Mucosa of gallbladder (tissue), 1 donor: ENCODE data around the gene ZFYVE16. TPM values are rescaled to one million over a fixed set of nuclear protein-coding genes. Genes with fewer than 3 reads are reported as not detected.
"Not testable (repeated sequence)": the region's sequence is repeated elsewhere in the genome, so short reads cannot be mapped to it uniquely, and the experiment has no call there.

Experiments used
- DNase-seq: peaks from one replicate; pipeline ENCODE4 v3.0.0-alpha.2; 2020; ENCODE audit warnings: low spot score
- total RNA-seq: library from RNA; stranded (reverse); gene quantifications from one replicate; pipeline ENCODE4 v1.2.1, GENCODE V29; 2021
- donor health status: DM: no; HTN: no; CAD: no.

ZFYVE16 gene
- total RNA-seq = 39.9 TPM

DNA sequence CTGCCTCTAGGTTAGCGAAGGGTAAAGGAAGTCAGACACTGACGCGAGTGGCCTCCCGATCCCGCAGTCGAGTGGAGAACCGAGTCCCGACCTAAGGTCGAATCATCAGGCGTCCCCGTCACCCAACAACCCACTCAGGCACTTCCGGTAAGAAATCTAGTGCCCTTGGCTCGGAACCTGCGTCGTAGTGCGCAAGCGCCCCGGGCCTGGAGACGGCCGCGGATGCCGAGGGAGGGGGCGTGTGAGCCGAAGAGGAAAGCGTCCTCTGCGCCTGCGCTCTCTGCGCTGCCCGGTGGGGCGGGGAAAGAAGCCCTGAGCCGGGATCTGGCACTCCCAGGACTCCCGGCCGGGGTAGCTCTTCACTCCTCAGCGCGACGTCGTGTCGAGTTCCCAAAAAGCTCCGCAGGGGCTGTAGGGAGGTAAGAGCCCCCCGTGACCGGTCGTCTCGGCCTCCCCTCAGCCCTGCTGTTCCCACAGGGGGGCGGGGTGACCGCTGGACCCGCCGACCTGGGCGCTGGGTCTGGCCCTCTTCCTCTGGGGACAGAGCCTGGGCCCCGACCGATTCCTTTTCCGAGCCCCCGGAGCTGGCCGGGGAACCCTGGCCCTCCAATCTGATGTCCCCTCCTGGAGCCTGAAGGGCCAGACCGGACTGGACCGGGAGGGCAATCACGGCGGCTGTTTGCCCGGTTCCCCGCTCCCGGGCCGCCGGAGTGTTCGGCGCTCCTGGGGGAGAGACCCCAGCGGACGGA lies at the start of gene ZFYVE16:
TSS of gene ZFYVE16 (plus strand) at position 330 of the 749 bp plus-strand sequence. CDS start 26,084 bp downstream, outside the sequence.
- DNase-seq = peak; percentile 98

DNA sequence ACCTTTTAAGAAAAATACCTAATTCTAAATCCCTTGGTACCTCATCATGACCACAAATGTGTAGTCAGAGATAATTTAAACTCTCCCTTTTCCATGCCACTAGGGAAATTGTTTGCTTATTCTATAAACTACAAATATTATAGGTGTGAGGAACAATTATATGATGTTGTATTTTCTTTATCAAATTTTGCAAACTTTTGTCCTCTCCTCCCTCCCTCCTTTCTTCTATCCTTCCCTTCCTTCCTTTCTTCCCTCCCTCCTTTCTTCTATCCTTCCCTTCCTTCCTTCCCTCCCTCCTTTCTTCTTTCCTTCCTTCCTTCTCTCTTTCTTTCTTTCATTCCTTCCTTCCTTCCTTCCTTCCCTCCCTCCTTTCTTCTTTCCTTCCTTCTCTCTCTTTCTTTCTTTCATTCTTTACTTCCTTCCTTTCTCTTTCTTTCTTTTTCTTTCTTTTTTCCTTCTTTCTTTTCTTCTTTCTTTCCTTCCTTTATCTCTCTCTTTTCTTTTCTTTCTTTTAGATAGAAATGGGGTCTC lies 46.9 kb upstream of the ZFYVE16 start:
- DNase-seq = no peak

DNA sequence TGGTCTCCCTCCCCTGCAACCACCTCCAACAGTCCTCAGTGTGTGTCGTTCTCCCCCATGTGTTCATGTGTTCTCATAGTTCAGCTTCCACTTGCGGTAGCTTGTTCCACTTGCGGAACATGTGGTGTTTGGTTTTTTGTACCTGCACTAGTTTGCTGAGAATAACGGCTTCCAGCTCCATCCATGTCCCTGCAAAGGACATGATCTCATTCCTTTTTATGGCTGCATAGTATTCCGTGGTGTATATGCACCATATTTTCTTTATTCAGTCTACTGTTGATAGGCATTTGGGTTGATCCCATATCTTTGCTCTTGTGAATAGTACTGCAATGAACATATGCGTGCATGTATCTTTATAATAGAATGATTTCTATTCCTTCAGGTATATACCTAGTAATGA lies 43.0 kb upstream of the ZFYVE16 start:
- DNase-seq = no peak

DNA sequence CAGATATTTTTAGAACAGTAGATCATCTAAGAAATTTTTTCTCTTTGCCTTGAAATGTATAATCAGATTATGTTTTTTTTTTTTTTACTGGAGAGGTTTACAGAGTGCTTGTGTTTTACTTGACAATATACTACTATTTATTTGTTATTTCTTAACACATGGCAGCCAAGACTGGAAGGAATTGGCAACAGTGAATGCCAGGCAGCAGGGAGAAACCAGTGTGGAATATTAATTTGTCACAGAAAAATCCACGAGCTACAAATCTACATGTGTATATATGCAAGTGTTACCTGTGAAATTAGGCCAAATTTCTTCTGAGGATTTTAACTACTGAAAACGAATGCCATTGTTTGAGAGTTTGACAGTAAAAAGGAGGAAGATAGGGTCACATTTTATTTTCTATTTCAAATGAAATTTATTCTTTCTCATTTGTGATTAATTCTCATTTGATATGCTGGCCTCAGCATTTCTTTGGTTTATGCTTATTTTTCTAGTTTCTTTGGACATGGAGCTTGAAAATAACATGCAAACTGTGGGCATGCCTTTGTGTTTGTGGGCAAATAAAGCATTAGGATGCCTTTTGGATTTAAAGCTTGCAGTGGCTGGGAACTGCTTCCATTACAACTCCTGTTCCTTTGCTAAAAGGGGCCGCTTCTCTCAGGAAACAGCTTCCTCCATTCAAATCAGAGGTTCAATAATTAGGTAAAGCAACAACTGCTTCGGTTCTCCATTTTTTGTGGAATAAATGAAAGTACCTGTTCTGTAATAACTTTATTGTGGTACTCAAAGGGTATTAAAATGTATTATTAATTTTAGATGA lies 39.0 kb upstream of the ZFYVE16 start:
- no peak for DNase-seq

DNA sequence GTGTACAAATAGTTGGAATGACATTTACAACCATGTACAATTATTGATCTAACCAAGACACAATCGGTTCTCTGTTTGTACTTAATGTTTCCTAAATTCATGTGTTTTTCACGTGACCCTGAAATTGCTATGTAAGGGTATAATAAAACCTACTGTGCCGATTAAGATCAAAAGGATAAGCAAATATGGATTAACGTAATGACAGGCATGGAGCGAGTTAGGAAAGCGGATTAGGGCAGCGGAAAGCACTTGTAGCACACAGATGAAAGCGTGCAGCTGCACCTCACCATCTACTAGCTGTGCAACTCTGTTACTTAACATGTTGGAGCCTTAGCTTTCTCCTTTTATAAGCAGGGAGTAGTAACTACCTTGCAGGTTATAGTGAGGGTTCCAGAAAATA lies 38.3 kb upstream of the ZFYVE16 start:
- no peak for DNase-seq

DNA sequence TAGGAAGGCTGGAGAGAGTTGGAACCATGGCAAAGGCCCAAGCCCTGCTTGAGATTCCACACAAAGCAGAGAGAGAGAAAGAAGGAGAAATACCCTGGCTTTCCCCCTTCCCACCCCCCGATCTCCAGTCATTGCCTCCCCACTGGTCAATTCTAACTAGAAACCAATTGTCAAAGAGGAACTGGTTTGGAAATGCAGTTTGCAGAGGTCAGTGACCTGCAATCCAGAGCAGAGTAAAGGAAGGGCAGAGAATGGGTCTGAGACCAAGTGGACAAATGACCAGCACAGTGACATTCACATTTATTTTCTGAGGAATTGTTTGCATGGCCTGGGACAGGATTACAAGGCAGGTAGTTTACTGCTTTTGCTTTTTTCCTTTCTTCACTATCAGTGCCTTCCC lies 37.5 kb upstream of the ZFYVE16 start:
- no peak for DNase-seq

DNA sequence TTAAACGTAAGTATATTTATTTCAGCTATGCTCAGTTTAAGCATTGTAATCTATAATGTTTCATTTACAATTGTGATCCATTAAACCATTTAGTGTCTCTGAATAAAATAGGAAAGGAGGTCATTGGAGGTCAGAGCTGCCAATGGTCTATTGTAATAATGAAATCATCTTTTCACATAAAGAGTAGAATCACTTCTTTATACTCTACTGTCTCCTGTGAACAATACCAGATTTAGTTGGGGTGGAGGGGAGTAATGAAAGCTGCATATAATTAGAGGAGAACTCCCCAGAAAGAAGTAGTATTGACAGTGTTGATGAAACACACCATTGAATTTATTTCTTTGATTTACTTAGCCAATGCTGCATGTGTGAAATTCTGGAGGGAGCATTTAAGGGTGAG lies 35.1 kb upstream of the ZFYVE16 start:
- DNase-seq = no peak

DNA sequence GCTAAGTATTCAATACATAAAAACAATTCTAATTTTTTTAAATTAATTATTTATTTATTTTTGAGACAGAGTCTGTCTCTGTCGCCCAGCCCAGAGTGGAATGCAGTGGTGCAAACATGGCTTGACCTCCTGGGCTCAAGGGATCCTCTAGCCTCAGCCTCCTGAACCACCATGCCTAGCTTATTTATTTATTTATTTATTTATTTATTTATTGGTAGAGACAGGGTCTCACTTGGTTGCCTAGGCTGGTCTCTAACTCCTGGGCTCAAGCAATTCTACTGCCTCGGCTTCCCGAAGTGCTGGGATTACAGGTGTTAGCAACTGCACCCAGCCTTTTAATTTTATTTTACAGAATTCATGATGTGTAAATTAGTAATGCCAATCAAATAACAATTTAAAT lies 33.7 kb upstream of the ZFYVE16 start:
- no peak for DNase-seq

DNA sequence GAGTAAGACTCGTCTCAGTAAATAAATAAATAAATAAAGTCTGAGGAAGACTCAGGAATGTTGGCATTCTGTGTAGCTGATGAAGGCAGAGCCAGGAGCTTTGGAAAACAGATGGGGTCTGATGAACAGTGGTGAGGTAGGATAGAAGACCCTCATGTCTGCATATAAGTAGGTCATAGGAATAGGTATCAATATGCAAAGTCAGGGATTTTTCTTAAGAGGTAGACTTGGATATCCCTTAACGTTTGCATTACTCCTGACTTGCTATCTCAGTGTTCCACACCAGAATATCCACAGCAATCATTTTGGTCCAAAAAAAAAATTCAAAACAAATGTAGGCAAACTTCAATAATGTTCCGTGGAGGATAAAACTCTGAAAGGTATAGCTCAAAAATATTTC lies 31.3 kb upstream of the ZFYVE16 start:
- no peak for DNase-seq

DNA sequence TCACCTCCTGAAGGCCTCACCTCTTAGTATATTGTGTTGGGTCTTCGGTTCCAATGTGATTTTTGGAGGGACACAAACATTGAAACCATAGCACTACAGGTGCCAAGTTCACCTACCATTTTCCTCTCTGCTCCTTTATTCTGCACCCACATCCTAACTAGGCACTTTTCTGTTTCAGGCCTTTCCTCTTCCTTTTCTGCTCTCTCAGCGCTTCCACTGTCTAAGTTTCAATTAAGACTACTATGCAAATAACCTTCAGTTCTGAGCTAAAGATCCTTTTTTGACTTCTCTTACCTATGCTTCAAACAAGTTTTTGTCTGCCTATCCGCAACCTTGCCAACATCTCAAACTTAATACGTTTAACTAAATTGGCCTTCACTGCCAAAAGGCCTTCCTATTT lies 25.4 kb upstream of the ZFYVE16 start:
- no peak for DNase-seq

DNA sequence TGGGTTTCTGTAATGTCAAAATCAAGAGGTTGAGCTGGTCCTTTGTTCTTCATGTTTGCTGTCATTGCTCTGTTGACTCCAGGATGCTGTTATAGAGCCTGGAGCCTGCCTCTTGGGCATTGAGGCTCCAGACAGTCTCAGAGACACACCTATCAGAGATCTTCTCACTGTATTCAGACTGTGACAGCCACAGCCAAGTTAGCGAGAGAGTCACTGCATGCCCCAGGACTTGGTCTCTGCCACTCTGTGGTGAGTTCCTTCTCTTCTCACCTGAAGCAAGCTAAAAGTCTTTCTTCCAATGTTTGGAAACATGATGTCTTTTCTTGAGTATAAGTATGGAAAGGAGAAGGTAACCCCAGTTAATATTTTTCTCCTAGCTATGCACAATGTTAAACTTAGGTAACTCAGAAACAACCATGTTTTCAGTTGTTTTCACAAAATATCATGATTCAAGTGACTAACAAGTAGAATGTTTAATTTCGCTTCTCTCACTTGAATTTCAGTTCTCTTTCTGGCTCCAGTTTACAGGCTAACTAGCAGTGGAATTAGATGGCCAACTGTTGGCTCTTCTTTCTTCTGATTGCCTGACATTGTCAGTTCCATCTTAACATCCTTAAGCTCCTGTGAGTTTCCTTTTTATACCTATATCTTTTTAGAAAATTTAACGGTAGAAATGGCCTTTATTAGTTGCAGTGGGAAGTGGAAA lies 20.6 kb upstream of the ZFYVE16 start:
- DNase-seq = no peak

DNA sequence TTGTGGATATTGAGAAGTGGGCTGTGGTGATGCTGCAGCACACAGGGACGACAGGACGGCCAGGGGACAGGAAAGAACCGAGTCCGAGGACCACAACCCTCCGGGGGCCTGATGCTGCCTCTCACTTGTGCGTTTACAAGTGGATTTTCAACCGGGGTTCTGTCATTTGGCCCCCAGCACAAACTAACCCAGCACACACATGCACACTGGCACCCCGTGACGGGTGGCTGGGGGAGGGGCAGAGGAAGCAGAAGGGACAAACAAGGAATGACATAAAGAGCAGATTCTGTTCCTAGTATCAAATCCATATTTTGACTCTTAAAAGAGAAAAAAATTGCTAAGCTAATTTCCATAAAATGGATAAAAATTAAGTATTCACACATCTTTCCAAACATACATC lies 18.3 kb upstream of the ZFYVE16 start:
- DNase-seq = peak; percentile 10

DNA sequence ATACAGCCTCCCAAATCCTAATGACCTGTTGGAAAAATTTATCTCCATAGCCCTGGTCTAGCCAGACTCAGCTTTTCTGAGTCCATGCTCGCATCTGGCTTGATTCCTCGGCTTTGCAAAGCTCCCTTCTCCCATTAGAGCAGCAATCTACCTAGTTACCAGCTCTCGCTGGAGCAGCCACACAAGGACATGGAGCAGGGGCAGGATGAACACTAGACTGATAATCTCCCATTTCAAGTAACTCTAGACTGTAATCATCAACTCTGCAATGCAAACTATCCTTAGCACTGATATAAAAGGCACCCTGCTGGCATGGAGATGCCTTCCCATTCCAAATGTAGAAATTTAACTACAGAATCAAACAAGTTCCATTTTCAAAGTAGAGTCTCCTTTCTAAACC lies 17.5 kb upstream of the ZFYVE16 start:
- DNase-seq = not testable (repeated sequence)

DNA sequence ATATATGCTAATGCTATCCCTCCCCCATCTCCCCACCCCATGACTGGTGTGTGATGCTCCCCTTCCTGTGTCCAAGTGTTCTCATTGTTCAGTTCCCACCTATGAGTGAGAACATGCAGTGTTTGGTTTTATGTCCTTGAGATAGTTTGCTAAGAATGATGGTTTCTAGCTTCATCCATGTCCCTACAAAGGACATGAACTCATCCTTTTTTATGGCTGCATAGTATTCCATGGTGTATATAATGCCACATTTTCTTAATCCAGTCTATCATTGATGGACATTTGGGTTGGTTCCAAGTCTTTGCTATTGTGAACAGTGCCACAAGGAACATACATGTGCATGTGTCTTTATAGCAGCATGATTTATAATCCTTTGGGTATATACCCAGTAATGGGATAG lies 16.6 kb upstream of the ZFYVE16 start:
- not testable (repeated sequence) for DNase-seq

DNA sequence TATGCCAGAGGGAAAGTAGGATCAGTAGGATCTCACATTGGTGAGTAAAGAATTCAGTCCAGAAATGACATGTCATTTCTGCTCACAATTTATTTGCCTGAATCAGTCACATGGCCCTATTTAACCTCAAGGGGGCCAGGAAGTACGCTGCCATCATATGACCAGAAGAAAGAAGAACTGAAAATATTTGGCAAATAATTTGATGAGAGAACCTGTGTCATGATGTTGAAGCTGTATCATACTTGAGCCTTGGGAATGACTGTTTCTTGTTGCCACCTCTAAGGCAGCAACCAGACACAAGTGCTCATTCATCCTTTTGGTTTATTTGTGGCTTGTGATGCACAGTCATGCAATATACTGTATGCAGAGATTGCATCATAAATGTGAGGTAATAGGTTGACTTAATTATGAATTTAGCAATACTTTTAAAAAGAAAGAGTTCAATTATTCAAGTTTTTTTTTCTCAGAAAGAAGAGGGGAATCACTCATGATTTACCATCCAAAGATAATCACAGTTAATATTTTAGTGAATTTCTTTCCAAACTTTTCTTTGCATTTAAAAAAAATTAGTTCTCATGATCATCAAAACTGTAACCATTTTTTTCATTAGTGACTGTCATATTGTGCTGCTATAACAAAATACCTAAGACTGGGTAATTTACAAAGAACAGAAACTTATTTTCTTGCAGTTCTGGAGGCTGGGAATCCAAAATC lies 8.2 kb upstream of the ZFYVE16 start:
- no peak for DNase-seq

DNA sequence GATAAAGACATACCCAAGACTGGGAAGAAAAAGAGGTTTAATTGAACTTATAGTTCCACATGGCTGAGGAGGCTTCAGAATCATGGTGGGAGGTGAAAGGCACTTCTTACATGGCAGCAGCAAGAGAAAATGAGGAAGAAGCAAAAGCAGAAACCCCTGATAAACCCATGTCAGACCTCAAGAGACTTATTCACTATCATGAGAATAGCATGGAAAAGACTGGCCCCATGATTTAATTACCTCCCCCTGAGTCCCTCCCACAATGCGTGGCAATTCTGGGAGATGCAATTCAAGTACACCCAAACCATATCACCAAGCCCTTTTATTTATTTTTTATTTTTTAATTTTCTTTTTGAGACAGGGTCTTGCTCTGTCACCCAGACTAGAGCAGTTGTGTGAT lies 7.5 kb upstream of the ZFYVE16 start:
- DNase-seq = not testable (repeated sequence)

DNA sequence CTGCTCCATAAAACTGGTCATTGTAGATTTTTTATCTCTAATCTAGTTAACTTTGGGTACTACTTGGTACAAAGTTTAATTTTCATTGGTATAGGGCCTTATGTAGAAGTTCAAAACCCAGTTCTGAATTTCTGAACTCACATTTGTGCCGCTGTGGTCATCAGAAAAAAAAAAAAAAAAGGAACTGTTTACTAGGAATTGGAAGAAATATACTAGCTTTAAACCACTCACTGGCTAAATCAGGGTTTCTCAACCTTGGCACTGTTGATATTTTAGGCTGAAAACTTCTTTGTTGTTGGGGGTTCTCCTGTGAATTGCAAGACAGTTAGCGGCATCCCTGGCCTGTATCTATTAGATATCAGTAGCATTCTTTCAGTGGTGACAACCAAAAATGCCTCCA lies 4.1 kb upstream of the ZFYVE16 start:
- DNase-seq = no peak

DNA sequence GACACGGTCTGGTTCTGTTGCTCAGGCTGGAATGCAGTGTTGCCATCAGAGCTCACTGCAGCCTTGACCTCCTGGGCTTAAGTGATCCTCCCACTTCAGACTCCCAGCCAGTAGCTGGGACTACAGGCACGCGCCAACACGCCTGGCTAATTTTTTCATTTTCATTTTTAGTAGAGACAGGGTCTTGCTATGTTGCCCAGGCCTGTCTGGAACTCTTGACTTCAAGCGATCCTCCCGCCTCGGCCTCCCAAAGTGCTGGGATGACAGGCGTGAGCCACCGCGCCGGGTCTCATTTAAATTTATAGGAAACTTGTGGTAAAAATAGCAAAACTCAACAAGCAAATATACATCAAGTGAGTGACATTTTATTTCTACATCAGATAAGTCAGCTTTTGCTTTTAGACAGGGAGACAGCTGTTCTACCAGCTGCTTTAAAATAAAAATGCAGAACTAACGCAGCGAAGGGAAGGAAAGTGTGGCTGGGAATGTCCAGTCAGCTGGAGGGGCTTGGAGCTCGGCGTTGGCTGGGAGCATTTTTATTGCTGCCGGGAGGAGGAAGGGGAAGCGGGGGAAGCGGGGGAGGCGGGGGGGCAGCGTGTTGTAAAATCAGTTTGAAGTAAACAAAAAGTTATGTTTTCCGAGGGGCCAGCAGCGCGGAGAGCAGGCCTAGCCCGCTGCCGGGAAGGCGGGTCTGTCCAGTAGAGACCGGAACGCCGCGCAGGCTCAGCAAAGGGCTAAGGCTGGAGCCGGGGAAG lies 707 bp upstream of the ZFYVE16 start:
- DNase-seq = peak; percentile 11

DNA sequence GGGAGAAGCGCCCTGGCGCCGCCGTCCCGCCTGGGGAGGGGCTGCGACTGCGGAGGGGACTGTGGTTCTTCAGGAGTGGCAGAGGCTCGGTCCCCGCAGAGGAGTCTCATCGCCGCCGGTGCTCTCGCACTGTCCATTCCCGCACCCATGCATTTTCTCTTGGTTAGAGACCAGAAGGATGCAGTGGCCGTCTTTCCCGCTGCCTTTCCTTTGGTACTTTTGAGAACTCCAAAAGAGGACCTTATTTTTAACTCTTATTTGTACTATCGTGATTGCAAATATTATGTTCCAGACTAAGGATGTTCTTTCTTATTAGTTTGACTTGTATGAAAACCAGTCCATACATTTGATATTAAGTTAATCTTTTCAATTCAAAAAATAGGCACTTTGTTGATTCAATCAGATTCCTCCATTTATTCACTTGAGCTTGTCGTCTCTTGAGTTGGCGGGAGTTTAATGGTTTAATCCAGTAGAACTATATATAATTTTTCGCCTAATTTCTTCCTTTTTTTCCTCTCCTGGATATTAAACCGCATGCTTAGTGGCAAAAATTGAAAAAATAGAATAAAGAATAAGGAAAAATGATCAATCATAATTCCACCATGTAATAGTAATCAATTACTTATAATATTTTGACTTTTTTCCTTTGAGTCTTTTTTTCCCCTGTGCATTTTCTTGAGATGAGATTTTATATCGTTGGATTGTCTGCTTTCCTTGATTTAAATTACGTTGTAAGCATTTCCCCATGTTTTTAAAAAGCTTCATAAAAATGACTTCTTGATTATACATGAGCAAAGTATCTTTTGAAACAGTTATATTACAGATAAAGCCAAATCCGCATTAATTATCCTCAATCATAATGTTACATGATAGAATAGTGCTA lies 861 bp downstream of the ZFYVE16 start:
- DNase-seq = peak; percentile 38
